Activated gamma-delta T cell (primary cell): ENCODE data around the gene CTBP2.
"Not testable (repeated sequence)": the region's sequence is repeated elsewhere in the genome, so short reads cannot be mapped to it uniquely, and the experiment has no call there.

Experiments used
- DNase-seq: peaks from one replicate; lab custom pipeline; 2025; lab: John Stamatoyannopoulos, UW

The CTBP2 gene

GRCh38 chr10:125064681-125065492 lies 95.5 kb downstream of the CTBP2 start:
- DNase-seq, result no peak

GRCh38 chr10:125063256-125063925 lies 97.0 kb downstream of the CTBP2 start:
- no peak for DNase-seq

- no peak for DNase-seq
Measured at GRCh38 chr10:125062914-125063230, 97.5 kb downstream of the CTBP2 start.

GRCh38 chr10:125062227-125062913 lies 98.0 kb downstream of the CTBP2 start:
- DNase-seq, result no peak

- DNase-seq, result no peak
Measured at GRCh38 chr10:125061557-125062226, 98.7 kb downstream of the CTBP2 start.

GRCh38 chr10:125060826-125061556 lies 99.4 kb downstream of the CTBP2 start:
- DNase-seq, result no peak

- no peak for DNase-seq
Measured at GRCh38 chr10:125060482-125060825, 99.9 kb downstream of the CTBP2 start.

GRCh38 chr10:125060026-125060425 lies 100.3 kb downstream of the CTBP2 start:
- no peak for DNase-seq

GRCh38 chr10:125059348-125059747 lies 101.0 kb downstream of the CTBP2 start:
- DNase-seq, result not testable (repeated sequence)

GRCh38 chr10:125057158-125058001 lies 103.0 kb downstream of the CTBP2 start:
- DNase-seq, result no peak

GRCh38 chr10:125056161-125057132 lies 103.9 kb downstream of the CTBP2 start:
- no peak for DNase-seq

GRCh38 chr10:125055446-125055845 lies 104.9 kb downstream of the CTBP2 start:
- no peak for DNase-seq

GRCh38 chr10:125054669-125055268 lies 105.6 kb downstream of the CTBP2 start:
- DNase-seq, result no peak

- DNase-seq, result no peak
Measured at GRCh38 chr10:125054216-125054615, 106.1 kb downstream of the CTBP2 start.

GRCh38 chr10:125052146-125052545 lies 108.2 kb downstream of the CTBP2 start:
- DNase-seq, result no peak

- DNase-seq, result no peak
Measured at GRCh38 chr10:125050383-125050782, 110.0 kb downstream of the CTBP2 start.

GRCh38 chr10:125049216-125049881 lies 111.0 kb downstream of the CTBP2 start:
- DNase-seq, result no peak

GRCh38 chr10:125048094-125048864 lies 112.1 kb downstream of the CTBP2 start:
- no peak for DNase-seq
